GM18520 (cell line): ENCODE measurements around the gene ZNF638.

ENCODE experiments used
- ATAC-seq: cut with Tn5 transposase; IDR thresholded peaks from one replicate; pipeline ENCODE4 v1.9.1; 2021; ENCODE audit not compliant: unreplicated experiment

The ZNF638 gene

GRCh38 chr2:71467180-71467815, 135.7 kb downstream of the ZNF638 start:
- no peak for ATAC-seq

GRCh38 chr2:71468279-71469015, 136.9 kb downstream of the ZNF638 start:
- no peak for ATAC-seq

GRCh38 chr2:71469403-71470398, 138.1 kb downstream of the ZNF638 start:
- no peak for ATAC-seq

GRCh38 chr2:71471276-71471675, 139.7 kb downstream of the ZNF638 start:
- ATAC-seq = no peak

- no peak for ATAC-seq
These were observed 140.4 kb downstream of the ZNF638 start for GRCh38 chr2:71472019-71472418.

GRCh38 chr2:71473346-71474031, 141.9 kb downstream of the ZNF638 start:
- ATAC-seq = no peak

GRCh38 chr2:71474116-71474743, 142.6 kb downstream of the ZNF638 start:
- no peak for ATAC-seq

GRCh38 chr2:71474744-71475397, 143.3 kb downstream of the ZNF638 start:
- no peak for ATAC-seq

- no peak for ATAC-seq
These were observed 144.9 kb downstream of the ZNF638 start for GRCh38 chr2:71476495-71476894.

- ATAC-seq = no peak
These were observed 145.7 kb downstream of the ZNF638 start for GRCh38 chr2:71477231-71477691.

- no peak for ATAC-seq
These were observed 147.2 kb downstream of the ZNF638 start for GRCh38 chr2:71478806-71479205.

- no peak for ATAC-seq
These were observed 147.7 kb downstream of the ZNF638 start for GRCh38 chr2:71479261-71479660.

GRCh38 chr2:71481111-71481510, 149.5 kb downstream of the ZNF638 start:
- no peak for ATAC-seq

- ATAC-seq = no peak
These were observed 150.5 kb downstream of the ZNF638 start for GRCh38 chr2:71482055-71482454.

GRCh38 chr2:71483246-71483645, 151.7 kb downstream of the ZNF638 start:
- no peak for ATAC-seq

- ATAC-seq = no peak
These were observed 152.8 kb downstream of the ZNF638 start for GRCh38 chr2:71484354-71484753.
